HCT116 (cell line): ENCODE measurements around the gene CBLIF. TPM values are rescaled to one million over a fixed set of nuclear protein-coding genes. Genes with fewer than 3 reads are reported as not detected.

Experiments
- ATAC-seq: fragments of 200-7000 bp; cut with Tn5 transposase; 2 replicates; pipeline ENCODE4 v1.9.1; 2020; ENCODE audit warnings: mild to moderate bottlenecking, moderate library complexity
- BruUV-seq: library from RNA; stranded (reverse); fragments of 400-500 nt; replicated peaks from 2 replicates; lab custom pipeline; 2021; lab: Mats Ljungman, UMichigan
- CTCF ChIA-PET: fragments of 300-600 bp; sonication (Branson Sonifier 250); formaldehyde crosslinking; loops from one replicate; lab custom pipeline; 2021; ENCODE audit warnings: antibody characterized with exemption; lab: Charles Lee
- POLR2A ChIA-PET: fragments of 300-600, 350-600 bp; sonication (Branson Sonifier 250); formaldehyde crosslinking; loops from one replicate; lab custom pipeline; 2021; ENCODE audit warnings: antibody characterized with exemption; lab: Charles Lee
- RAD21 ChIA-PET, 2 experiments: fragments of 300-600 bp; sonication (Branson Sonifier 250); formaldehyde crosslinking; loops; one replicate each; lab custom pipeline; 2023; ENCODE audit warnings: low total read pairs in 2 of 2; ENCODE audit not compliant: uncharacterized antibody in 2 of 2, unreplicated experiment in 2 of 2, low non-redundant PET in 1 of 2; lab: Charles Lee
- DNase-seq: peaks from one replicate; pipeline ENCODE4 v3.0.0-alpha.2; 2010; ENCODE audit warnings: low read depth, low spot score
- H2AFZ ChIP-seq: fragments of 200-600 bp; shearing (Covaris generic), sonication (generic); 2 replicates; pipeline ENCODE4 v1.6.1; 2017; ENCODE audit warnings: low read depth, mixed run types, mixed read lengths, antibody characterized with exemption, low read length; ENCODE audit not compliant: poor library complexity, severe bottlenecking
- H3K27ac ChIP-seq: 2 replicates; pipeline ENCODE4 v1.5.1; 2012; ENCODE audit warnings: low read depth, low read length
- H3K27me3 ChIP-seq: fragments of 200-600 bp; sonication (generic); 2 replicates; pipeline ENCODE4 v1.6.1; 2016; ENCODE audit warnings: mixed run types, low read length, mixed read lengths; ENCODE audit not compliant: insufficient read depth
- H3K36me3 ChIP-seq, 2 experiments: fragments of 200-500 bp in 1 of 2; fragments of 200-600 bp in 1 of 2; sonication (Bioruptor generic) in 1 of 2; sonication (generic) in 1 of 2; 2 replicates each; pipeline versions ENCODE4 v1.5.1 to v1.6.1; 2014 to 2016; ENCODE audit warnings: low read length in 2 of 2, inconsistent platforms in 1 of 2, mixed read lengths in 1 of 2, mixed run types in 1 of 2; ENCODE audit not compliant: insufficient read depth in 2 of 2, control insufficient read depth in 1 of 2
- H3K4me1 ChIP-seq, 2 experiments: fragments of 200-600 bp in 1 of 2; sonication (generic) in 1 of 2; 2 replicates each; pipeline versions ENCODE4 v1.5.1 to v1.6.1; 2012 to 2017; ENCODE audit warnings: low read length in 2 of 2, inconsistent platforms in 1 of 2, mild to moderate bottlenecking in 1 of 2, mixed read lengths in 1 of 2, mixed run types in 1 of 2, moderate library complexity in 1 of 2; ENCODE audit not compliant: insufficient read depth in 2 of 2, control insufficient read depth in 1 of 2
- H3K4me2 ChIP-seq: fragments of 200-600 bp; sonication (generic); 2 replicates; pipeline ENCODE4 v1.6.1; 2017; ENCODE audit warnings: mixed run types, low read length, mixed read lengths
- H3K4me3 ChIP-seq, 2 experiments: fragments of 200-600 bp in 1 of 2; sonication (generic) in 1 of 2; replicated peaks in 1 of 2; 2 replicates each; pipeline ENCODE4 v1.5.1; 2011 to 2016; ENCODE audit warnings: low read length in 2 of 2, control low read depth in 1 of 2, low read depth in 1 of 2, mild to moderate bottlenecking in 1 of 2, mixed read lengths in 1 of 2, mixed run types in 1 of 2
- H3K79me2 ChIP-seq: fragments of 200-600 bp; sonication (generic); 2 replicates; pipeline ENCODE4 v1.6.1; 2017; ENCODE audit warnings: mild to moderate bottlenecking, mixed run types, low read length, moderate library complexity, mixed read lengths; ENCODE audit not compliant: insufficient read depth
- H3K9ac ChIP-seq: fragments of 200-600 bp; sonication (generic); 2 replicates; pipeline ENCODE4 v1.6.1; 2016; ENCODE audit warnings: low read length, mixed read lengths
- H3K9me2 ChIP-seq: fragments of 200-600 bp; sonication (generic), shearing (Covaris generic); 2 replicates; pipeline ENCODE4 v1.6.1; 2017; ENCODE audit warnings: mixed run types, mild to moderate bottlenecking, moderate library complexity; ENCODE audit not compliant: insufficient read depth
- H3K9me3 ChIP-seq, 2 experiments: fragments of 200-500 bp in 1 of 2; fragments of 200-600 bp in 1 of 2; sonication (Bioruptor generic) in 1 of 2; sonication (generic) in 1 of 2; 2 replicates each; pipeline ENCODE4 v1.6.1; 2014 to 2017; ENCODE audit warnings: low read length in 2 of 2, mixed read lengths in 2 of 2, inconsistent platforms in 1 of 2, low read depth in 1 of 2, mild to moderate bottlenecking in 1 of 2, mixed run types in 1 of 2, moderate library complexity in 1 of 2; ENCODE audit not compliant: control insufficient read depth in 1 of 2, insufficient read depth in 1 of 2
- H4K20me1 ChIP-seq: fragments of 200-600 bp; sonication (generic), shearing (Covaris generic); 2 replicates; pipeline ENCODE4 v1.6.1; 2017; ENCODE audit warnings: mixed run types, mild to moderate bottlenecking, moderate library complexity; ENCODE audit not compliant: insufficient read depth
- CBX3 ChIP-seq: IDR thresholded peaks from 2 replicates; pipeline ENCODE4 v1.6.1; 2012; ENCODE audit warnings: low read depth
- CEBPB ChIP-seq: IDR thresholded peaks from 2 replicates; pipeline ENCODE4 v1.6.1; 2012; ENCODE audit warnings: low read depth
- CTCF ChIP-seq, 3 experiments: fragments of 200-600 bp in 1 of 3; sonication (generic) in 1 of 3; IDR thresholded peaks in 2 of 3; conservative IDR thresholded peaks in 1 of 3; 2 replicates each; pipeline ENCODE4 v1.5.1; 2012 to 2017; ENCODE audit warnings: low read depth in 2 of 3, low read length in 2 of 3, antibody characterized with exemption in 1 of 3, borderline replicate concordance in 1 of 3, control low read depth in 1 of 3, mild to moderate bottlenecking in 1 of 3, mixed read lengths in 1 of 3, mixed run types in 1 of 3, moderate library complexity in 1 of 3; ENCODE audit not compliant: insufficient read depth in 1 of 3
- ELF1 ChIP-seq: IDR thresholded peaks from 2 replicates; pipeline ENCODE4 v1.6.1; 2012; ENCODE audit warnings: low read depth, borderline replicate concordance
- EZH2 ChIP-seq: fragments of 200-600 bp; sonication (generic); IDR thresholded peaks from 2 replicates; pipeline ENCODE4 v1.6.1; 2017; ENCODE audit warnings: antibody characterized with exemption, mixed run types
- EZH2phosphoT487 ChIP-seq: fragments of 200-600 bp; IDR thresholded peaks from 2 replicates; pipeline ENCODE4 v1.6.1; 2018; ENCODE audit warnings: antibody characterized with exemption, borderline replicate concordance
- FOSL1 ChIP-seq: IDR thresholded peaks from 2 replicates; pipeline ENCODE4 v1.6.1; 2012; ENCODE audit warnings: low read depth
- JUND ChIP-seq: IDR thresholded peaks from 2 replicates; pipeline ENCODE4 v1.6.1; 2012
- POLR2AphosphoS5 ChIP-seq: IDR thresholded peaks from 2 replicates; pipeline ENCODE4 v1.6.1; 2011; ENCODE audit warnings: mild to moderate bottlenecking, low read depth, low read length, moderate library complexity
- SIN3A ChIP-seq: IDR thresholded peaks from 2 replicates; pipeline ENCODE4 v1.6.1; 2012; ENCODE audit warnings: low read depth
- SP1 ChIP-seq: IDR thresholded peaks from 2 replicates; pipeline ENCODE4 v1.6.1; 2012; ENCODE audit warnings: low read depth
- SRF ChIP-seq: IDR thresholded peaks from 2 replicates; pipeline ENCODE4 v1.6.1; 2012; ENCODE audit warnings: low read depth
- TCF7L2 ChIP-seq: IDR thresholded peaks from 2 replicates; pipeline ENCODE4 v1.7.0; 2011; ENCODE audit warnings: borderline replicate concordance, inconsistent platforms; ENCODE audit not compliant: insufficient read depth, insufficient read length; ENCODE audit errors: extremely low read depth
- YY1 ChIP-seq: IDR thresholded peaks from 2 replicates; pipeline ENCODE4 v1.6.1; 2011; ENCODE audit warnings: low read length, low read depth, moderate library complexity, mild to moderate bottlenecking; ENCODE audit not compliant: insufficient replicate concordance; ENCODE audit errors: extremely low read depth
- ZBTB33 ChIP-seq: IDR thresholded peaks from 2 replicates; pipeline ENCODE4 v1.6.1; 2011; ENCODE audit warnings: mild to moderate bottlenecking, low read length, moderate library complexity; ENCODE audit not compliant: insufficient replicate concordance; ENCODE audit errors: extremely low read depth
- ZFX ChIP-seq: fragments of 450-650 bp; IDR thresholded peaks from 2 replicates; pipeline ENCODE4 v1.6.1; 2017
- ZNF274 ChIP-seq: fragments of 200-500 bp; sonication (Bioruptor generic); IDR thresholded peaks from 2 replicates; pipeline ENCODE4 v1.6.1; 2014; ENCODE audit warnings: mild to moderate bottlenecking, low read depth, low read length, inconsistent platforms
- intact Hi-C: fragments of 100-400 bp; cut with micrococcal nuclease; formaldehyde crosslinking; loops from 2 replicates; pipeline ENCODE4 v1.10.0; 2022
- total RNA-seq: library from RNA; stranded (reverse); gene quantifications from one replicate; pipeline ENCODE4 v1.2.1, GENCODE V29; 2021; ENCODE audit not compliant: unreplicated experiment
- TF ChIP-seq, protein P1 (sequence below): IDR thresholded peaks from 2 replicates; pipeline ENCODE4 v1.6.1; 2012

The CBLIF gene
- total RNA-seq, 1 experiment from 2014 or later = not detected

DNA sequence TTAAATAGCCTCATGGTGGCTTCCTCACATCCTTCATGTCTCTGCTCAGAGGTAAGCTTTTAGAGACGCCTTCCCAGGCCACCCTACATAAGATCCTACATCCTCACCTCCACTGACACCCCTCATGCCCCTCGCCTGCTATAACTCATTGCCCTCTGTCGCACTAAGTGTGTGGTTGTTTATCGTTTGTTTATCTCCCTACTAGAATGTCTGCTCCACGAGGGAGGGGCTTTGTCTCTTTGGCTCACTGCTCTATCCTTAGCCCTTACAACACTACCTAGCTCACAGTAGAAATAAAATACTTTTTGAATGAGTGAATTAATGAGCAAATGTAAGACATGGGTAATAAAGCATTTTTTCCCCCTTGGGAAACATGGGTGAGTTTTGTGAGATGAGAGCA lies 1.3 kb upstream of the CBLIF start:
- H3K9ac ChIP-seq = no peak overlapping the region
- H3K4me2 ChIP-seq = no peak overlapping the region
- no peak for TF ChIP-seq ZBTB33
- TF ChIP-seq YY1 = no peak
- TF ChIP-seq, protein P1, sequence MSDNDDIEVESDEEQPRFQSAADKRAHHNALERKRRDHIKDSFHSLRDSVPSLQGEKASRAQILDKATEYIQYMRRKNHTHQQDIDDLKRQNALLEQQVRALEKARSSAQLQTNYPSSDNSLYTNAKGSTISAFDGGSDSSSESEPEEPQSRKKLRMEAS = no peak
- TF ChIP-seq CEBPB = no peak
- TF ChIP-seq ELF1 = no peak
- no peak for TF ChIP-seq TCF7L2
- no peak for TF ChIP-seq SIN3A
- no peak for TF ChIP-seq CBX3
- no peak for TF ChIP-seq SP1
- TF ChIP-seq ZNF274 = no peak
- no peak for TF ChIP-seq FOSL1
- no peak for TF ChIP-seq POLR2AphosphoS5
- no peak for TF ChIP-seq EZH2
- TF ChIP-seq EZH2phosphoT487 = no peak
- no peak for TF ChIP-seq CTCF (IDR thresholded peaks at IDR 0.05 in 2 of 3, conservative IDR thresholded peaks at IDR 0.05 in 1 of 3; ENCODE audit: borderline replicate concordance in 1 of 3, insufficient read depth in 1 of 3, low read depth in 2 of 3, low read length in 2 of 3)
- TF ChIP-seq JUND = no peak
- no peak for TF ChIP-seq ZFX
- TF ChIP-seq SRF = no peak
- ChIA-PET POLR2A (no interaction called here), CTCF (interaction anchor here (1.3 kb wide), 1 partner anchor 72 kb away, joined by 4 read pairs; no protein-coding TSS in a partner anchor), RAD21 (no interaction called here)
- no peaks in the 10 kb centered on the region for H3K36me3 ChIP-seq
- no peak overlapping the region for H2AFZ ChIP-seq
- no peak for ATAC-seq
- H3K9me3 ChIP-seq = no peaks in the 10 kb centered on the region
- no peaks in the 10 kb centered on the region for H3K9me2 ChIP-seq
- H3K4me1 ChIP-seq = no peaks in the 10 kb centered on the region
- no peak overlapping the region for H3K27ac ChIP-seq
- no peak for DNase-seq
- H3K4me3 ChIP-seq = no peak overlapping the region
- H3K27me3 ChIP-seq = no peaks in the 10 kb centered on the region
- H4K20me1 ChIP-seq = no peaks in the 10 kb centered on the region
- intact Hi-C loops = no loop called here
- no TSS peak for BruUV-seq
- H3K79me2 ChIP-seq = no peaks in the 10 kb centered on the region
